HT-29 (cell line): ENCODE results near the gene GTF2IRD1. TPM values are rescaled to one million over a fixed set of nuclear protein-coding genes. Genes with fewer than 3 reads are reported as not detected.
A peak's percentile ranks its signal among the peaks of the same experiment; 100 is the strongest.

Experiments
- DNase-seq: peaks from one replicate; pipeline ENCODE4 v3.0.0-alpha.2; 2015; ENCODE audit warnings: low spot score
- total RNA-seq: library from RNA; depleted of rRNA; stranded (reverse); fragments of >200 nt; shearing (Covaris generic); gene quantifications from 2 replicates; pipeline ENCODE4 v1.2.3, GENCODE V29; 2014

Gene GTF2IRD1
- total RNA-seq, 1 experiment from 2014 or later = 34.6 TPM

DNA sequence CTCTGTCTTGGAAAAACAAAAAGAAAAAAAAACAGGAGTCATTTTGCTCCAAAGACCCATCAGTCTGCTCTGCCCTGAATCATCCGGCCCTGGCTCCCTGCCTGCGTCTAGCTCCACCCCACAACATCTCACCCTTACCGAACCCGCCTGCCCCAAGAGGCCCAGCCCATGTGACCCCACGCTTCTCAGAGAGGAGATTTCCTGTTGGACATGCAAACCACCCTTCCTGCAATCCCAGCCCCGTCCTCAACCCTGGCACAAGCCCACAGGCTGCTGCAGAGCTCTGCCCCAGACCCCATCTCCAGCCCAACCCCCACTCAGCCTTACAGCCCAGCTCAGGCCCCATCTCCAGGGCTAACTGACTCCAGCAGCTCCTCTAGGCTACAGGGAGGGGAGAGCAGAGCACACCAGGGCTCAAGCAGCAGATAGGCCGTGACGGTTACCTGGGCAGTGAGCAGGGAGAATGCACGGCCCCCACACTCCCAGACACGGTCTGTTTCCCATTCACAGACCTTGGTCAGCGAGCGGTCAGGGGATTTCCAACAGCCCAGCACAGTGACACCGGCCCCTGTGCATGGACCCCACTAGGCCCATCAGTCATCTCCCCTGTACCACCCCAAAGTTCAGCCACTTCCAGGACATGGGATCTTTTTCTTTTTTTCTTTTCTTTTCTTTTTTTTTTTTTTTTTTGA lies 133.9 kb downstream of the GTF2IRD1 start:
- peak; percentile 95 for DNase-seq

DNA sequence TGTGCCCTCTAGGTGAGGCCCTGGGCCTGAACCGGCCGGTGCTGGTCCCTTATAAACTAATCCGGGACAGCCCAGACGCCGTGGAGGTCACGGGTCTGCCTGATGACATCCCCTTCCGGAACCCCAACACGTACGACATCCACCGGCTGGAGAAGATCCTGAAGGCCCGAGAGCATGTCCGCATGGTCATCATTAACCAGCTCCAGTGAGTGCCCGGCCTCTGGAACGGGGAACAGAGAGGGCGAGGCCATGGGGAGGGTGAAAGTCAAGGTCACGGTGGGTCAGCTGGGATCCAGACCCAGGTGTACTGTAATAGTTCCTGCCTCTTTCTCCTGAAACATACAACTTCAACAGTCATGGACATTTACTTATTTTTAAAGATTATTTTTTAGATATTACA lies 137.1 kb downstream of the GTF2IRD1 start:
- DNase-seq = no peak

DNA sequence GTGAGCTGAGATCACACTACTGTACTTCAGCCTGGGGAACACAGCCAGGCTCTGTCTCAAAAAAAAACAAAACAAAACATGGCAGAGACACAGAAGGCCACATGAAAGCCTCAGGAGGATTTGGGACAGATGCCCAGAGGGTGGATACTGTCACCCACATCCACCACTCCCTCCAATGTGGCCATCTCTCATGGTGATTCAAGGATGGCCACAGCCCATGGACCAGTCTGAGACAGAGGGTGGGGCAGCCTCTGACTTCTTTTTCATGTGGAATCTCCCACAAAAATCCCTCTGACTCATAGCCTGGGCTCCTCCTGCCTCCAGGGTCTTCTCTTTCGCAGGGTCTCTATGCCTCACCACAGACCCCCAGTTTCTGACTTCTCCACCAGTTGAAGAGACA lies 144.9 kb downstream of the GTF2IRD1 start:
- no peak for DNase-seq

DNA sequence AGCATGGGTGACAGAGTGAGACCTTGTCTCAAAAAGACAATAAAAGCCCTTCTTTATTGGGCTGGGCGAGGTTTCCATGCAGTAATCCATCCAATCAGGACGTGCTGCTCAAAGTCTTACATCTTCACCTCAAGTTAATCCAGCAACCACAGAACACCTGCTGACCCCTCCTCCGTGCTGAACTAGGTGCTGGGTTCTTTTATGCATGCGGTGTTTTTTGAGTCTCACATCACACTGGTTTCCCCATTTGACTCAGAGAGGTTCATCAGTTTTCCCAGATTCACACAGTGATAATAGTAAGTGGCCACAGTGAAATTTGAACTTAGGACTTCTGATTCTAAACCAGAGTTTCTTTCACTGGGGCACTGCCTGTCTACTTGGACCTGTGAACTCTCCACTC lies 145.5 kb downstream of the GTF2IRD1 start:
- no peak for DNase-seq

DNA sequence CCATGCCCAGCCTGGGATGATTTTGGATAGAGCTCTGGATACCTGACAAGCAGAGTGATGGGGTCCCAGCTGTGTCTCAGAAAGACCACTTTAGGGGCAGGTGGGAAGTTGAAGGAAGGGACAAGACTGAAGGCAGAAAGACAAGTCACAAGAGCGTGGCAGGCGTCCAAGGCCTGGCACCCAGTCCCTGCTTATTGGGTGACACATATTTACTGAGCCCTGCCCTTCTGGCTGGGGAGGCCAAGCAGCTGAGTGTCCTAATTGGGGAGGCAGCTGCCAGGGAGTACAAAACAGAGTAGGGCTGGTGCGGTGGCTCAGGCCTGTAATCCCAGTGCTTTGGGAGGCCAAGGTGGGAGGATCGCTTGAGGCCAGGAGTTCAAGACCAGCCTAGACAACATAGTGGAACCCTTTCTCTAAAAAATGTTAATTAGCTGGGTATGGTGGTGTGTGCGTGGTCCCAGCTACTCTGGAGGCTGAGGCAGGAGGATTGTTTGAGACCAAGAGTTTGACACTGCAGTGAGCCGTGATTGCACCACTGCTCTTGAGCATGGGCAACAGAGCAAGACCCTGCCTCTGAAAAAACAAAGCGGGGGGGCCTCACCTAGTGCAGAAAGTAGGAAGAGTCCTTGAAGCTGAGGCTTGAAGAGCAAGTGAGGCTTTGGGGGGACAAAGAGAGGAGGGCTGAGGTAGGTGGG lies 150.8 kb downstream of the GTF2IRD1 start:
- peak; percentile 73 for DNase-seq

DNA sequence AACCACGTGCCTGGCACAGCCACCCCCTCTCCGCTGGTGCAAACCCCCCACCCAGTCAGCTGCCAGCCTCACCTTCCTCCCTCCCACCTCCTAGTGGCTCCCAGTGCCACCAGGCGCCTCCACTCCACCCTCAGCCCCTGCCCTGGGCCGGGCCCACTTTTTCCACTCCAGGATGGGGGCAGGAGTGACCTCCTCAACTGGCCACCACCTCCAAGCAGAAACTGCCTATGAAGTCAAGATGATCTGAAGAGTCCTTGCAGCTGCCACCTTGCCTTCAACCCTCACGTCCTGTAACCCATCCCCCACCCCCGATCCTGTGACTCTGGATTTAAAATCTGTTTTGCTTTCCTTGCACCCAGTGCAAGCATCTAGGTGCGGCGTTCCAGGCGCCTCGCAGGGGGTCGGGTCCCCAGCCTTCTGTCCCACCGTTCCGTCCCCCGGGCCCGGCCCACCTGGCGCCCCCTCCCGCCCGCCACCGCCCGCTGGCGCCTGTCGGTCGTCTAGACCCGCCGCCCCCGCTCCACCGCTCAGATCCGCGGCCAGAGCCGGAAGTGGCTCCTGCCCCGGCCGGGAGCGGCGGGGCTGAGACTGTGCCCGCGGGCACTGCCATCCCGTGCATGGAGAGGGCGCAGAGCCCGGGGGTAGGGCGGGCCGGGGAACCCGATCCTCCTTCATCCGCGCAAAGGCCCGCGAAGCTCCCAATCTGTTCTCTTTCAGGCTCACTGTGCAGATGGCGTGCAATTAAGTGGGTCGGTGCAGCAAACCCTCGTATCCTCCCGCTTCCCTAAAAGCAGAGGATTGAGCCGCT lies 152.6 kb downstream of the GTF2IRD1 start:
- DNase-seq = peak; percentile 66

DNA sequence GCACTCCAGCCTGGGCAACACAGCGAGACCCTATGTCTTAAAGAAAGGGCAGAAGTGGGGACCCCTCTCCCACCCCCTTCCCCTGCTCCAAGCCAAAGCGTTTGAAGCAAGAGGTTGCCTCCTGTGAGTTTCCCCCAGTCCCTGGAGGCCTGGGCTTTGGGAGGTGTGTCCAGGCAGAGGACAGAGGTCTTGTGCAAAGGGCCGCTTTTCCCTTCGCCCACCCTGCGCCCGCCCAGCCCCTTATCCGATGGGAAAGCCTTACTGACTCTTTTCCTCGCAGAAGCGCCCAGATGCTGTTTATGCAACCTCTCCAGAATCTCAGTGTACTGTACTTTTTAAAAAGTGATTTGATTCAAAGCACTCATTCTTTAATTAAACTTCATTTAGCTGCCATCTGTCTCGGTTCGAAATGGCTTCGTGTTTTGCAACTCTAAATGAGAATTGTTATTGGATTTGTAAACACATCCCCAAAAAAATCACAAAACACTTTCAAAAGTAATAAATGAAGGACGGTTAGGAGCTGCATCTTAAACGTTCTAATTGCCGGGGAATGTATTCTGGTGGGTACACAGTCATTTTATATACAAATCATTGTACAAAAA lies 153.3 kb downstream of the GTF2IRD1 start:
- no peak for DNase-seq

DNA sequence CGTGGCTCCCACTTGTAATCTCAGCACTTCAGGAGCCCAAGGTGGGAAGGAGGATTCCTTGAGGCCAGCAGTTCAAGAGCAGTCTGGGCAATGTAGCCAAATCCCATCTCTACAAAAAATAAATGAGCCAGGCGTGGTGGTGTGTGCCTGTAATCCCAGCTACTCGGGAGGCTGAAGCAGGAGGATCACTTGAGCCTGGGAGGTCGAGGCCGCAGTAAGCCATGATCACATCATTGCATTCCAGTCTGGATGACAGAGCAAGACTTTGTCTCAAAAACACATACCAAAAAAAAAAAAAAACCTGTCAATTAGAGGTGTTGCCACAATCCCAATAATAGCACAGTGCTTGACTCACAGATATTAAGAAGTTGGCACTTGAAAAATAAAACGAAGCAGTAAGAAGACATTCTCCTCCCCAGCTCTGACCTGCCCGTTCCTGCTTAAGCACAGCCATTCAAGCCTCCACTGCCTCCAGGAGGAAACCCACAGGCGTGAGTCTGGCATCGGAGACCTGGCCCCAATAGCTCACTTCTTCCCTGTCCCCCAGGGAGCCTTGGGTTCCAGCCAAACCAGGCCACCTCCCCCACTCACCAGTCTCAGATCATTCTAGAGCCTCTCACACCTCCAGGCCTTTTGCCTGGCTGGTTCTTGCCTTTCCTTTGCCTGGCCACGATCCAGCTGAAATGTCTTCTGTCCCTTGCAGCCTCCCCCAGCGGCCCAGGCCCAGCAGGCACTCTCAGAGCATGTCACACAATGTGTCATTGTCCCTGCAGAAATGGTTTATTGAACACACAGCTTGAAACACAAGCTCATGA lies 158.5 kb downstream of the GTF2IRD1 start:
- DNase-seq = peak; percentile 68

DNA sequence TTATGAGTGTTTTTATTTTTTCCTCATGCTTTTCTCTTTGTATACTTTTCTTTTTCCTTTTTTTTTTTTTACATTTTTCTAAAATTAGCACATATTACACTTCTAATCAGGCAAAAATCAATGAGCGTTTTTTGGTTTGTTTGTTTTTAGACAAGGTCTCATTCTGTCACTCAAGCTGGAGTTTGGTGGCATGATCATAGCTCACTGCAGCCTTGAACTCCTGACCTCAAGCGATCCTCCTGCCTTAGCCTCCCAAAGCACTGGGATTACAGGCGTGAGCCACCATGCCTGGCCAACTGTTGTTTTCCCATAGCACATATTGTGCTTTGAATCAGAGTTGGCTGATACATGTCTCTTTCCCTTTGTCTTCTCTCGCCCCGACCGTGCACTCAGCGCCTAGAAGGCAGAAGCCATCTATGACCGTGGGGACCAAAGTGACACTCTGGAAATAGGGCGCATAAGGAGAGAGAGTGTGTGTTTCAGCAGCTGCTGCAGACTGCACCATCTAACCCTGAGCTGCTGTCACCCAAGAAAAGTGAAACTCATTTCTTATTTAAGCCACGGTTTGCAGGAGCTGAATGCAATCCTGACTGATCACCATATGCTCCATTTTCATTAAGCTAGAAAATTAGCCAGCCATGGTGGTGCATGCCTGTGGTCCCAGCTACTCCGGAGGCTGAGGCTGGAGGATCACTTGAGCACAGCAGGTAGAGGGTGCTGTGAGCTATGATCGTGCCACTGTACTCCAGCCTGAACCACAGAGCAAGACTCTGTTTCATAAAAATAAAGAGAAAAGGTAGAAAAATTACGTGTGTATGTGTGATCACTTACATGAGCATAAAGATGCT lies 162.5 kb downstream of the GTF2IRD1 start:
- no peak for DNase-seq

DNA sequence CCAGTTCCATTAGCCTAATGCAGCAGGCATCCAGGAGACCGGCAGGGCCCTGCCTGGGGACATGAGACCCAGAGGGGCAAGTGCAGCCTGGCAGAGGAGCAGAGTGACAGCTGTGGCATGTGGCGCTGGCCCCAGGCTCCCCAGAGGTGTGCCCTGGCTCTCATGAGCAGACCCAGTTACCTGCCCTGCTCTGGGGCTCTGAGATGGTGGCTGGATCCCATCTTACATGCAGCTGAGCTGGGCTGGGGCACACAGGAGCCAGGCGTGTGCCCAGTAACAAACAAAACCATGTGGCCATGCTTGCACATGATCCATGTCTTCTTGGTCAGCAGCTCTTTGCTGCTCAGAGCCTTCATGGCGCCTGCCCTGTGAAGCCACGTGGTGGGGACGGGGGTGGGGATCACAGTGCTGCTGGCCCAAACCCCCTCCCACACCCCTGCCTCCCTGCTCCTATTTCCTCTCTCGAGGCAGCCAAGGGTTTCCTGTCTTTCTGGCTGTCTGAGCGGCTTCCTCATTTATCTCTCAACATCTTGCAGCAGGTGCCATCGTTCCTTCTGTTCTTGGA lies 163.6 kb downstream of the GTF2IRD1 start:
- DNase-seq = no peak

DNA sequence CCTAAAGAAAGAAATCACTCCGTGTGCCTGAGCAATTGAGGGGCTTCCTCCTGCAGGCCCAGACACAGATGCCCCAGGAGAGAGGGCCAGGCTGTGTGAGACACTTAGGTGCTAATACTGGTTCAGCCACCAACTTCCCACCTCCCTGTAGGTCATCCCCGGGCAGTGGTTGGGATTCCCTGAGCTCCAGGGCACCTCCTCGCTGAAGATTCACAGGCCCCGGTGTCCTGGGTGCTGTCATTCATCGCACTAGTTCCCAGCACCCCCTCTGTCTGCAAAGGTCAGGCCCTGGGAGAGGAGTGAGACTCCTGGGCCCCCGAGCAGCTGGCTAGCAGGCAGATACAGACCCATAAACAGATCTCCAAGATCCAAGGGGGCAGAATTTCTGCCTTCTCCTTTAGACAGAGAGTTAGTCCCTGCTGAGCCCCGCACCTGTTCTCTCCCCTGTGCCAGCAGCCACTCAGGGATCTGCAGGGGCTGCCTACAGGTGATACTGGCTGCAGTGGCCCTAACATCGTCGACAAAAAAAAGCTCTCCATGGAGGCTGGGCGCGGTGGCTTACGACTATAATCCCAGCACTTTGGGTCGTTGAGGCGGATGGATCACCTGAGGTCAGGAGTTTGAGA lies 165.6 kb downstream of the GTF2IRD1 start:
- no peak for DNase-seq

DNA sequence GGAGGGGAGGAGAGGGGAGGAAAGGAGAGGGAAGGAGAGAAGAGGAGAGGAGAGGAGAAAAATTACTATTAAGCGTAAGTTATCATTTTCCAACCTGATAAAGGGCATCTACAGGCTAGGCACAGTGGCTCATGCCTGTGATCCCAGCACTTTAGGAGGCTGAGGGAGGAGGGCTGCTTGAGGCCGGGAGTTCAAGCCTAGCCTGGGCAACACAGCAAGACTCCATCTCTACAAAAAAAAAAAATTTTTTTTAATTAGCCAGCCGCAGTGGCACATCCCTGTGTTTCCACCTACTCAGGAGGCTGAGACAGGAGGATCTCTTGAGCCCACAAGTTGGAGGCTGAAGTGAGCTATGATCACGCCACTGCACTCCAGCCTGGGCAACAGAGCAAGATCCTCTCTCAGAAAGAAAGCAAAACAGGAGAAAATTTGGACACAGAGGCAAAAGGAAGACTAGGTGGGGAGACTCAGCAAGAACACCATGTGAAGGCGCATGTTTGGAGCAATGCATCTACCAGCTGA lies 168.6 kb downstream of the GTF2IRD1 start:
- DNase-seq = no peak

DNA sequence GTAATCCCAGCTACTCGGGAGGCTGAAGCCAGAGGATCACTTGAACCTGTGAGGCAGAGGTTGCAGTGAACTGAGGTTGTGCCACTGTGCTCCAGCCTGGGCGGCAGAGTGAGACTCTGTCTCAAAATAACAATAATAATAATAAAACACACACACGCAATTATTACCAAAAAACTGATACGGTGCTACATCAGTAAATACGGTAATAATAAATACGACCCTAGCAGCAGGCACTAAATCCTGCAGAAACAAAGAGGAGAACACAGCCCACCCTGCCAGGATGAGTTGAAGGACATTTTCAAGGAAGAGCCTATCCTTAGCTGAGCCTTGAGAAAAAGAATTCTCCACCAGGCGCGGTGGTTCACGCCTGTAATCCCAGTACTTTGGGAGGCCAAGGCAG lies 169.4 kb downstream of the GTF2IRD1 start:
- no peak for DNase-seq

DNA sequence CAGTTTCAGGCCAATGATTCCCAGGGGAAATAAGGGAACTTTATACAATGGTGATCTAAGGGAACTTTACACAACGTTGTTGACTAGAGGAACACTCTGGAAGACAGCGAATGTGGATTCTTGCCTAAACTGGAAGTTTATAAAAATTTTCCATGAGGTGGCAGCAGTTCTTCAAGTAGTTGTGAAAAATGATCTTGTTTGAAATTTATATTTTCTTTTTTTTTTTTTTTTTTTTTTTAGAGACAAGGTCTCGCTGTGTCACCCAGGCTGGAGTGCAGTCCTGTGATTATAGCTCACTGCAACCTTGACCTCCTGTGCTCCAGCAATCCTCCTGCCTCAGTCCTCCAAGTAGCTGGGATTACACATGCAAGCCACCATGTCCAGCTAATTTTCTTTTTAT lies 171.7 kb downstream of the GTF2IRD1 start:
- DNase-seq = peak; percentile 54

DNA sequence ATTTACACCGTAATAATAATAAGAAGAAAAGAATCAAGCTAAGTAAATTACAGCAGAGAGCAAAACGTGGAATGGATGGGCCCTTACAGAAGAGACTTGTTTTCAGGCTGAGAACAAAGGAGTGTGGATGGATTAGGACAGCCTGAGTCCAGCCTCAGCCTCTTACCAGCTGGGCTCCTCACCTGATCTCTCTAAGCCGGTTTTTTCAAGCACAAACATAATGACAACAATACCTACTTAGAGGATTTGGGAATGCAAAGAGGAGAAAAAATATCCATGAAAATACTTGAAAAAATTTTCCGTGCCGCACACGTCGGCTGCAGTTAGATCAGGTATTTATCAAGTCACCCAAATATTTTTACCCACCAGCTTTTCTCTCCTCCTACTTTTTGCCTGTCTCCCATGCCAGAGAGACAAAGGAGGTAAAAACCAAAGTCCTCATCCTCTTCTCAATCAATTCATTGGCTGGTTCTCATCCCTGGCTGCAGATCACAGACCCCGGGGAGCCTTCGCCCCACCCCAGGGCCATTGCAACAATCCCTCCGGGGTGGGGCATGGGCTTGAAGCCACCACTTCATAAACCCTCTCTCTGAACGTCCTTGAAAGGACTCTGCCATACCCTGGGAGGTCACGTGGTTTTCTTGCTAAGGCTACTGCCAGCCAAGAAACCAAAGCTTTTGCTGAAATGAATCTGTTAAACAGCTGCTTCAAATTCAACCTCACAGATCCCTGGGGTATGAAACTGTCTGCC lies 174.1 kb downstream of the GTF2IRD1 start:
- peak; percentile 49 for DNase-seq

DNA sequence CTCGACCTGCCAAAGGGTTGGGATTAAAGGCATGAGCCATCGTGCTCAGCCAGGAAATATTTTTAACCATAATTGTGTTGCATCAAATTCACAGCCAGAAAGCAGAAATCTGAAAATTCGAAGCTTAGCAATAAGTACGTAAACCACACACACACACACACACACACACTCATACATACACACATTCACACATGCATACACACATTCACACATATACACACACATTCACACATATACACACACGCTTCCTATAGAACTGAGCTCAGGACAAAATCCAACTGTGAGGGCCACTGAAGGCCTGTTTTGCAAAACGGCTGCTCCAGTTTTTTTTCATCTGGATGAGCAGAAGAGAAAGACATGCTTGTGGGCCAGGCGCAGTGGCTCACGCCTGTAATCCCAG lies 178.8 kb downstream of the GTF2IRD1 start:
- DNase-seq = no peak

DNA sequence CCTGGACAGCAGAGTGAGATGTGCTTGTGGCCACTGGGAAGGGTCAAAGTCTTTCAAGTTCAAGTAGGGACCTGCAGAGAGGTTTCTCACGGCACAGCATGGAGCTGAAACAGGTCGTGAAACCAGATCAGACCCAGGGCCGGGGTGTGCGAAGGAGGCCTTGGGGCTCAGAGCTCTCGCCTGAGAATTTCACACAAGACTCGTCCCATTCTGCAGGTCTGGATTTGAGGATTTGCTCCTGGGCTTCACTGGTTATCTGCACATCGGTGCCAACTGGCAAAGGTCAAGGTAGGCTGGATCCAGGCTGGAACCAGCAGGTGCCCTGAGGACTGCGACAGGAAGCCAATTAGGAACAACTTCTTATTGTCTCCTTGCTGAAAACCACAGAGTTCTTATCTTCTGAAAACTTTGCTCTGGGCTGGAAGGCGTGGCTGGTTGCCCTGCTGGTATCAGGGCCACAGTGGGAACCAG lies 179.8 kb downstream of the GTF2IRD1 start:
- DNase-seq = peak; percentile 66

DNA sequence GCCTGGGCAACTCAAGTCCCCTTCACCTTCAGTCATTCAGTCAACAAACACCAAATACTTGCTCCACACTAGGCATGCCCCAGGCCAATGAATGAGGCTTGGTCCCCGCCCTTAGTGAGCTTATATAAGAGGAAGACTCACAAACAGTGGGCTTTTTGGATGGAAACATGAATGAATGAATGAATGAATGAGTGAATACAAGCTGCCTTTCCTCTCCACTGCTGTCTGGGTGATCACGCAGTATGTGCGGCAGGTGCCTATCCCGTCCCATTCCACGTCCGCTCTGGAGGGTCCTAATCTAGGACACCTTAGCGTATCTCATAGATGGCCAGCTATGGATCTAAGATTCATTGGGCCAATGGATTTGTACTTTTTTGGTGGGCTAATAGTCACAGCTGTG lies 184.0 kb downstream of the GTF2IRD1 start:
- DNase-seq = no peak
